ENCODE data around the gene ERCC6L.

Gene ERCC6L

DNA sequence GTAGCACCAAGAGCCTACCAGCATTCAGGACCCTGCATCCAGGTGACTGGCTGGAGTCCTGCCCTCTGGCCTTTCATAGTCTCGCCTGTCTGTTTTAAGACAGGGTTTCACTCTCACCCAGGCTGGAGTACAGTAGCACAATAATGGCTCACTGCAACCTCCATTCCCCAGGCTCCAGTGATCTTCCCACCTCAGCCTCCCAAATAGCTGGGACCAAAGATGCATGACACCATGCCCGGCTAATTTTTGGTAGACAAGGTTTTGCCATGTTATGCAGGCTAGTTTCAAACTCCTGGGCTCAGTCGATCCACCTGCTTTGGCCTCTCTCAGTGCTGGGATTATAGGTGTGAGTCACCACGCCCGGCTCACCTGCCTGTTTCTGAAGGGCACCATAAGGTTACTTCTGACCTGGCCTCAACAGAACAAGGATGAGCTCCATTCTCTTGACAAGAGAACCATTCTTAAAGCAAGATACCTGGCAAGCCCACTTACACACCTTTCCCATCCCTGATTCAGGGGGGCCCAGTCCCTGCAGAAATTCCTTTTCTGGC lies 31.6 kb upstream of the ERCC6L start:
- peaks cover 18% of the 10 kb centered on the region for H3K36me3 ChIP-seq (ENCODE audit: low read length)
- no peak overlapping the region for H3K27ac ChIP-seq (ENCODE audit: low read depth, low read length)
- H3K9me2 ChIP-seq (replicated peaks; ENCODE audit: insufficient read depth, low read length), result no peaks in the 10 kb centered on the region
- H3K4me3 ChIP-seq (ENCODE audit: insufficient read depth, low read length, poor library complexity, severe bottlenecking), result no peak overlapping the region
- peaks cover 9% of the 10 kb centered on the region; the same call in 1 of the 2 replicates for H4K20me1 ChIP-seq (ENCODE audit: low read depth, low read length)
- peaks cover 11% of the 10 kb centered on the region for H3K79me2 ChIP-seq (ENCODE audit: insufficient read depth, low read length)
- H3K9me3 ChIP-seq (ENCODE audit: insufficient read depth, low read length), result no peaks in the 10 kb centered on the region
- TF ChIP-seq EZH2phosphoT487 (conservative IDR thresholded peaks at IDR 0.05; ENCODE audit: low read length) (no peak), CTCF (IDR thresholded peaks at IDR 0.05; ENCODE audit: insufficient read depth, low read length, poor library complexity, severe bottlenecking) (no peak)
- H3K9ac ChIP-seq (ENCODE audit: low read length), result no peak overlapping the region
- no peak overlapping the region for H2AFZ ChIP-seq (ENCODE audit: low read depth, low read length, severe bottlenecking)
- no peak overlapping the region for H3K4me2 ChIP-seq (ENCODE audit: low read depth, low read length, poor library complexity, severe bottlenecking)
- no peaks in the 10 kb centered on the region for H3K27me3 ChIP-seq (ENCODE audit: low read length)
- H3F3A ChIP-seq (ENCODE audit: insufficient read depth), result peaks cover 30% of the 10 kb centered on the region

DNA sequence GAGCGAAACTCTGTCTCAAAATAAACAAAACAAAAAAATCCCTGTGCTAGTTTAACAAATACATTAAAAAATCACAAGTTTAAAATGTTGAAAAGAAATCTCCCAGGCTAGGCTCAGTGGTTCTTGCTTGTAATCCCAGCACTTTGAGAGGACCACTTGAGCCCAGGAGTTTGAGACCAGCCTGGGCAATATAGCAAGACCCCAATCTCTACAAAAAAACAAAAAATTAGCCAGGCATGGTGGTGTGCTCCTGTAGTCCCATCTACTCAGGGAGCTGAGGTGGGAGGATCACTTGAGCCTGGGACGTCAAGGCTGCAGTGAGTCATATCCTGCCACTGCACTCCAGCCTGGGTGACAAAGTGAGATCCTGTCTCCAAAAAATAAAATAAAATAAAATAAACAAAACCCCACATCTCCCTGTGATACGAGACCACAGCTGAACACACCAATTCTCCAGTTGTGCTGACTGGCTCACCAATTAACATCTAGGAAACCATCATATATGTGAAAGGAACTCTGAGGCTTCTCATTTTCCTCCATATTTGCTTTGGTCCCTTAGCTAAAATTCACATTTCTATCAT lies 30.9 kb upstream of the ERCC6L start:
- peaks cover 12% of the 10 kb centered on the region; the same call in 1 of the 2 replicates for H3K36me3 ChIP-seq (ENCODE audit: low read length)
- no peak overlapping the region for H3K4me3 ChIP-seq (ENCODE audit: insufficient read depth, low read length, poor library complexity, severe bottlenecking)
- peaks cover 9% of the 10 kb centered on the region; the same call in 1 of the 2 replicates for H3K79me2 ChIP-seq (ENCODE audit: insufficient read depth, low read length)
- no peak overlapping the region for H3K9ac ChIP-seq (ENCODE audit: low read length)
- peaks cover 24% of the 10 kb centered on the region; the same call in 1 of the 2 replicates for H3F3A ChIP-seq (ENCODE audit: insufficient read depth)
- TF ChIP-seq EZH2phosphoT487 (conservative IDR thresholded peaks at IDR 0.05; ENCODE audit: low read length), result no peak
- no peak for TF ChIP-seq CTCF (IDR thresholded peaks at IDR 0.05; ENCODE audit: insufficient read depth, low read length, poor library complexity, severe bottlenecking)
- H2AFZ ChIP-seq (ENCODE audit: low read depth, low read length, severe bottlenecking), result no peak overlapping the region
- H4K20me1 ChIP-seq (ENCODE audit: low read depth, low read length), result peaks cover 9% of the 10 kb centered on the region; the same call in 1 of the 2 replicates
- no peaks in the 10 kb centered on the region for H3K27me3 ChIP-seq (ENCODE audit: low read length)
- H3K4me2 ChIP-seq (ENCODE audit: low read depth, low read length, poor library complexity, severe bottlenecking), result no peak overlapping the region
- H3K9me3 ChIP-seq (ENCODE audit: insufficient read depth, low read length), result no peaks in the 10 kb centered on the region
- H3K27ac ChIP-seq (ENCODE audit: low read depth, low read length), result no peak overlapping the region
- no peaks in the 10 kb centered on the region for H3K9me2 ChIP-seq (replicated peaks; ENCODE audit: insufficient read depth, low read length)

DNA sequence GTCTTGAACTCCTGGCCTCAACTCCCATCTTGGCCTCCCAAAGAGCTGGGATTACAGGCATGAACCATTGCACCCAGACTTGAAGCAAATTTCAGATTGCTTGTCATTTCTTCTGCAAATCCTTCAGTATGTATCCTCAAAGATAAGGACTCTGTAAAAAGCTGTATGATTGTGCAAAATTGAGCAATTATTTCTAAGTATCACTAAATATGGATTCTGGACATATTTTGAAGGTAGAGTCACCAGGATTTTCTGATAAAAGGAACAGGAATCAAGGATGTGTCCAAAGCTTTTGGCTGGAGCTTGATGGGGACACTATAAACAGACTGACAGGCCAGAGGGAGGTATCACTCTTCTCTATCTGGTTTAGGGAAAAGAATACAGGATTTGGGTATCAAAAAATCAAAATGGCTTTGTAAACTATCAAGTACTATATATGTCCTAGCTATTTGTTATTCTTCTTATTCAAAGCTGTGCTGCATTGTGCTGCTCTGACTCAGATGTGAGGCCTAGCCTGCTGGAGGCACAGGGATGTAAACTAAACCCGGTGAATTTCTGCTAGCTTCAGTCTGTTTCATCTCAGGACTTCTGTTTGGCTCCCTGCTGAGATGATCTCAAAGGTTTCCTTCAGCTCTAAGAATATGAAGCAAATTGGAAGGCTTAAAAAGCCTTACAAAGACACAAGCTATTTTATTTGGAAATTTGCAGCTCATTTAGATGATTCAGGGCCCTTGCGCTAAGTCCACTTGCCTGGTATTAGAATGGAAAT lies 30.0 kb upstream of the ERCC6L start:
- Histone ChIP-seq H3K4me2 (ENCODE audit: low read depth, low read length, poor library complexity, severe bottlenecking) (no peak overlapping the region), H3K9me2 (replicated peaks; ENCODE audit: insufficient read depth, low read length) (no peaks in the 10 kb centered on the region), H4K20me1 (ENCODE audit: low read depth, low read length) (0 out of 2 replicates have a peak, but pooled peaks cover 2% of the 10 kb centered on the region), H3K9me3 (ENCODE audit: insufficient read depth, low read length) (no peaks in the 10 kb centered on the region), H3K27ac (ENCODE audit: low read depth, low read length) (no peak overlapping the region), H3K9ac (ENCODE audit: low read length) (no peak overlapping the region), H3K4me3 (ENCODE audit: insufficient read depth, low read length, poor library complexity, severe bottlenecking) (no peak overlapping the region), H3F3A (ENCODE audit: insufficient read depth) (peaks cover 24% of the 10 kb centered on the region; the same call in 1 of the 2 replicates), H2AFZ (ENCODE audit: low read depth, low read length, severe bottlenecking) (no peak overlapping the region), H3K27me3 (ENCODE audit: low read length) (no peaks in the 10 kb centered on the region), H3K79me2 (ENCODE audit: insufficient read depth, low read length) (0 out of 2 replicates have a peak, but pooled peaks cover 4% of the 10 kb centered on the region), H3K36me3 (ENCODE audit: low read length) (0 out of 2 replicates have a peak, but pooled peaks cover 4% of the 10 kb centered on the region)
- TF ChIP-seq CTCF (IDR thresholded peaks at IDR 0.05; ENCODE audit: insufficient read depth, low read length, poor library complexity, severe bottlenecking) (no peak), EZH2phosphoT487 (conservative IDR thresholded peaks at IDR 0.05; ENCODE audit: low read length) (no peak)
